Aorta (tissue), 5 donors: ENCODE measurements around the gene PHACTR4. TPM values are rescaled to one million over a fixed set of nuclear protein-coding genes. Genes with fewer than 3 reads are reported as not detected.

ENCODE experiments used
- ATAC-seq: fragments of 200-7000 bp; cut with Tn5 transposase; one replicate; pipeline ENCODE4 v1.9.1; 2022; ENCODE audit warnings: moderate library complexity; ENCODE audit not compliant: low FRiP score
- DNase-seq, 2 donors: peaks; one replicate each; pipeline ENCODE4 v3.0.0-alpha.2; 2020
- H3K27ac ChIP-seq, 2 donors: one replicate each; pipeline ENCODE4 v1.5.1; 2013; ENCODE audit warnings: low read length in 2 of 2, mild to moderate bottlenecking in 2 of 2, moderate library complexity in 2 of 2, control low read depth in 1 of 2, inconsistent platforms in 1 of 2, low read depth in 1 of 2
- H3K27me3 ChIP-seq, 2 donors: one replicate each; pipeline ENCODE4 v1.6.1; 2013; ENCODE audit warnings: control low read depth in 1 of 2, low read length in 1 of 2, mild to moderate bottlenecking in 1 of 2, moderate library complexity in 1 of 2; ENCODE audit not compliant: insufficient read depth in 2 of 2, control insufficient read depth in 1 of 2
- H3K36me3 ChIP-seq, 2 donors: one replicate each; pipeline ENCODE4 v1.6.1; 2013; ENCODE audit warnings: control low read depth in 1 of 2, low read length in 1 of 2, mild to moderate bottlenecking in 1 of 2; ENCODE audit not compliant: insufficient read depth in 2 of 2, control insufficient read depth in 1 of 2
- H3K4me1 ChIP-seq, 2 donors: one replicate each; pipeline ENCODE4 v1.6.1; 2013; ENCODE audit warnings: low read length in 2 of 2, control low read depth in 1 of 2, mild to moderate bottlenecking in 1 of 2, moderate library complexity in 1 of 2; ENCODE audit not compliant: insufficient read depth in 2 of 2, control insufficient read depth in 1 of 2
- H3K4me3 ChIP-seq, 2 donors: one replicate each; pipeline ENCODE4 v1.5.1; 2013; ENCODE audit warnings: low read length in 2 of 2, control low read depth in 1 of 2, mild to moderate bottlenecking in 1 of 2
- H3K9me3 ChIP-seq: one replicate; pipeline ENCODE4 v1.6.1; 2013; ENCODE audit warnings: mild to moderate bottlenecking, low read length; ENCODE audit not compliant: control insufficient read depth
- WGBS, 2 donors: extraction: QIAGEN DNeasy Blood & Tissue Kit; methylation state at CpG; one replicate each; pipeline ENCODE4 v1.1.7; 2013; 5-methylcytosine and 5-hydroxymethylcytosine counted together
- intact Hi-C, 2 donors: fragments of 100-400 bp; cut with DNase I; formaldehyde crosslinking; loops; one replicate each; pipeline versions ENCODE4 v1.14.2 to v1.15.0; 2022
- polyA plus RNA-seq, 2 donors: library from polyadenylated mRNA; stranded (reverse); fragments of 200-250 nt; gene quantifications; one replicate each; pipeline ENCODE4 v1.2.3, GENCODE V29; 2013
- total RNA-seq, 2 donors: library from RNA; stranded (reverse); fragmentation: NEBNext Ultra II Directional; extraction: Animal tissue kit (Norgen Biotek cat#: 25700); gene quantifications; one replicate each; pipeline ENCODE4 v1.2.1, GENCODE V29; 2021
- donor health status: healthy with polysubstance abuse.
- donor health status: Bipolar disorder and iron deficiency.
- donor health status: DM: no; HTN: no; CAD: no.
- donor health status: DM: no; HTN: no; CAD: no.
- donor health status: DM: yes; HTN: yes; CAD: no.

Gene PHACTR4
- total and polyA plus RNA-seq, 4 donors = 11.3 to 38.9 (median 26.3) TPM

GRCh38 chr1:28409090-28409489 is 39.5 kb downstream of the PHACTR4 start:
- intact Hi-C loops = loop anchor here in 1 of 2 donors (2.0 kb wide), 1 partner anchor 194 kb away; no protein-coding TSS in a partner anchor

GRCh38 chr1:28411656-28412055 is 42.1 kb downstream of the PHACTR4 start:
- DNase-seq = no peak
- Histone ChIP-seq H3K27me3 (no peaks in the 10 kb centered on the region), H3K27ac (no peak overlapping the region), H3K4me1 (no peaks in the 10 kb centered on the region), H3K4me3 (no peak overlapping the region), H3K9me3 (no peaks in the 10 kb centered on the region), H3K36me3 (no peaks in the 10 kb centered on the region)
- intact Hi-C loops = loop anchor here in 1 of 2 donors (10.0 kb wide), 1 partner anchor 193 kb away; no protein-coding TSS in a partner anchor
- WGBS, 2 donors = 87 to 88% methylated on average over 5 of the region's 5 CpGs
- no peak for ATAC-seq

More at GRCh38 chr1:28409090-28409489, 39.5 kb downstream of the PHACTR4 start:
- Histone ChIP-seq H3K27ac (no peak overlapping the region), H3K36me3 (no peaks in the 10 kb centered on the region), H3K9me3 (no peaks in the 10 kb centered on the region), H3K4me3 (no peak overlapping the region), H3K27me3 (no peaks in the 10 kb centered on the region), H3K4me1 (no peaks in the 10 kb centered on the region)
- DNase-seq (no peak), ATAC-seq (no peak)
- 70 to 76% methylated on average over 1 of the region's 1 CpG for whole genome bisulfite sequencing, 2 donors

GRCh38 chr1:28412731-28413130 is 43.2 kb downstream of the PHACTR4 start:
- intact Hi-C loops = loop anchor here in 1 of 2 donors (10.0 kb wide), 1 partner anchor 192 kb away; no protein-coding TSS in a partner anchor
- no peak for DNase-seq
- Histone ChIP-seq H3K27me3 (no peaks in the 10 kb centered on the region), H3K36me3 (no peaks in the 10 kb centered on the region), H3K4me1 (no peaks in the 10 kb centered on the region), H3K9me3 (no peaks in the 10 kb centered on the region), H3K27ac (no peak overlapping the region), H3K4me3 (no peak overlapping the region)
- WGBS, 2 donors = 78 to 85% methylated on average over 3 of the region's 3 CpGs
- no peak for ATAC-seq

- DNase-seq = no peak
- Histone ChIP-seq H3K9me3 (no peaks in the 10 kb centered on the region), H3K27ac (no peak overlapping the region), H3K4me3 (no peak overlapping the region), H3K4me1 (no peaks in the 10 kb centered on the region), H3K27me3 (no peaks in the 10 kb centered on the region), H3K36me3 (no peaks in the 10 kb centered on the region)
- intact Hi-C loops = loop anchor here in 1 of 2 donors (10.0 kb wide), 1 partner anchor 188 kb away; no protein-coding TSS in a partner anchor
- 48 to 57% methylated on average over 2 of the region's 2 CpGs for WGBS, 2 donors
- ATAC-seq = no peak
Observed at GRCh38 chr1:28416509-28417194, 47.1 kb downstream of the PHACTR4 start.

GRCh38 chr1:28417441-28417922 is 47.9 kb downstream of the PHACTR4 start:
- 44 to 58% methylated on average over 3 of the region's 3 CpGs for WGBS, 2 donors
- no peak overlapping the region for H3K4me3 ChIP-seq
- DNase-seq (no peak), ATAC-seq (no peak)
- no peaks in the 10 kb centered on the region for H3K36me3 ChIP-seq
- no peaks in the 10 kb centered on the region for H3K4me1 ChIP-seq
- no peak overlapping the region for H3K27ac ChIP-seq
- H3K9me3 ChIP-seq = no peaks in the 10 kb centered on the region
- no peaks in the 10 kb centered on the region for H3K27me3 ChIP-seq
- intact Hi-C loops = loop anchor here in 1 of 2 donors (10.0 kb wide), 1 partner anchor 187 kb away; no protein-coding TSS in a partner anchor

- intact Hi-C loops = loop anchor here in 1 of 2 donors (10.0 kb wide), 1 partner anchor 187 kb away; no protein-coding TSS in a partner anchor
- 91 to 94% methylated on average over 4 of the region's 4 CpGs for WGBS, 2 donors
Observed at GRCh38 chr1:28417926-28418637, 48.5 kb downstream of the PHACTR4 start.

GRCh38 chr1:28421744-28422143 is 52.2 kb downstream of the PHACTR4 start:
- ATAC-seq (no peak), DNase-seq (no peak)
- Histone ChIP-seq H3K9me3 (no peaks in the 10 kb centered on the region), H3K36me3 (no peaks in the 10 kb centered on the region), H3K4me1 (no peaks in the 10 kb centered on the region), H3K4me3 (no peak overlapping the region), H3K27ac (no peak overlapping the region), H3K27me3 (no peaks in the 10 kb centered on the region)
- intact Hi-C loops = no loop called here
- 91 to 96% methylated on average over 1 of the region's 1 CpG for WGBS, 2 donors

More at GRCh38 chr1:28417926-28418637, 48.5 kb downstream of the PHACTR4 start:
- no peak for DNase-seq
- H3K4me1 ChIP-seq = no peaks in the 10 kb centered on the region
- H3K36me3 ChIP-seq = no peaks in the 10 kb centered on the region
- H3K9me3 ChIP-seq = no peaks in the 10 kb centered on the region
- no peak overlapping the region for H3K27ac ChIP-seq
- no peak overlapping the region for H3K4me3 ChIP-seq
- no peak for ATAC-seq
- no peaks in the 10 kb centered on the region for H3K27me3 ChIP-seq

DNA sequence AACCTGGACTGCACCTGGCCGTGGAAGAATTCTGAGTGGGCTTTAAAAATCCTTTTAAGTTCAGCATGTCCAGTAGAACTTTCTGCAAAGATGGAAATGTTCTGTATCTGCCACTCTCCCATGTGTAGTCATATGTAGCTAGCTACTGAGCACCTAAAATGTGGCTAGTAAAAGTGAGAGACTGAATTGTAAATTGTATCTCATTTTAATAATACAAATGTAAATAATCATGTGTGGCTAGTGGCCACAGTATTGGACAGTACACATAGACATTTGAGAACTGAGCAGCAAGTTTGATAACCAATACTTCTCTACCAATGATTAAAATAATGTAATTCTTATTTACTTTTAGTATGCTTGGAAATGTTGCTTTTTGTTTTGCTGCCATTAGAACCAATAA is 57.3 kb downstream of the PHACTR4 start:
- H3K36me3 ChIP-seq = no peaks in the 10 kb centered on the region
- intact Hi-C loops = no loop called here
- ATAC-seq (no peak), DNase-seq (no peak)
- H3K27me3 ChIP-seq = no peaks in the 10 kb centered on the region
- H3K27ac ChIP-seq = no peak overlapping the region
- H3K4me3 ChIP-seq = no peak overlapping the region
- WGBS, 2 donors = 91 to 97% methylated on average over 1 of the region's 1 CpG
- no peaks in the 10 kb centered on the region for H3K4me1 ChIP-seq
- H3K9me3 ChIP-seq = no peaks in the 10 kb centered on the region
